Stimulated activated naive B cell treated with anti-CD40 and anti-IgM and Interleukin-4, amounts not matched to agents 10 μg/mL and 1 μg/mL and 100 μg/mL, for 72 hours (primary cell): ENCODE results near the gene ATP9B.

Experiments used
- ATAC-seq, 2 donors: fragments of 150-1000 bp; cut with Tn5 transposase; replicated peaks; 2 replicates each; pipeline ENCODE4 v1.10.0; 2021; ENCODE audit warnings: moderate library complexity in 1 of 2
- DNase-seq: peaks from one replicate; pipeline ENCODE4 v3.0.0; 2021
- H3K27ac Mint-ChIP-seq: one replicate; pipeline ENCODE4 v1.8.0; 2022; ENCODE audit warnings: mild to moderate bottlenecking, mixed read lengths
- H3K27me3 Mint-ChIP-seq, 2 donors: one replicate each; pipeline ENCODE4 v1.8.0; 2022; ENCODE audit warnings: mixed read lengths in 2 of 2
- H3K36me3 Mint-ChIP-seq, 2 donors: one replicate each; pipeline ENCODE4 v1.8.0; 2022; ENCODE audit warnings: mixed read lengths in 2 of 2, mild to moderate bottlenecking in 1 of 2
- H3K4me1 Mint-ChIP-seq, 2 donors: one replicate each; pipeline ENCODE4 v1.8.0; 2022; ENCODE audit warnings: mixed read lengths in 2 of 2, mild to moderate bottlenecking in 1 of 2
- H3K4me3 Mint-ChIP-seq, 2 donors: one replicate each; pipeline ENCODE4 v1.8.0; 2022; ENCODE audit warnings: mild to moderate bottlenecking in 2 of 2, mixed read lengths in 2 of 2, moderate library complexity in 1 of 2
- H3K9me3 Mint-ChIP-seq, 2 donors: one replicate each; pipeline ENCODE4 v1.8.0; 2022; ENCODE audit warnings: mixed read lengths in 2 of 2, mild to moderate bottlenecking in 1 of 2

Gene ATP9B

GRCh38 chr18:79068937-79069716, at the start of gene ATP9B:
Gene ATP9B (plus strand): TSS chr18:79069394. CDS start chr18:79069411, 17 bp downstream.
- ATAC-seq = peak; percentile 88 to 90
- Mint-ChIP-seq H3K27ac (peak within 1 kb of the TSS; percentile 97), H3K9me3 (peaks cover 23 to 25% of the 10 kb centered on the region in 2 donors), H3K4me3 (peak within 1 kb of the TSS; percentile 86 to 87), H3K36me3 (peaks cover 36 to 38% of the 10 kb centered on the region in 2 donors), H3K27me3 (peaks cover 18% of the 10 kb centered on the region in 2 donors), H3K4me1 (peaks cover 20 to 21% of the 10 kb centered on the region in 2 donors)
- DNase-seq = peak; percentile 99

GRCh38 chr18:79019881-79020280, 49.3 kb upstream of the ATP9B start:
- peaks cover 0 to 3% of the 10 kb centered on the region in 2 donors for H3K9me3 Mint-ChIP-seq
- ATAC-seq = no peak
- no peaks in the 10 kb centered on the region for H3K36me3 Mint-ChIP-seq
- H3K4me3 Mint-ChIP-seq = no peak overlapping the region
- H3K27ac Mint-ChIP-seq = no peak overlapping the region
- no peak for DNase-seq
- H3K27me3 Mint-ChIP-seq = peaks cover 7 to 17% of the 10 kb centered on the region in 2 donors
- H3K4me1 Mint-ChIP-seq = no peaks in the 10 kb centered on the region

GRCh38 chr18:79022603-79023002, 46.6 kb upstream of the ATP9B start:
- no peak overlapping the region for H3K4me3 Mint-ChIP-seq
- no peaks in the 10 kb centered on the region for H3K4me1 Mint-ChIP-seq
- peaks cover 0 to under 1% of the 10 kb centered on the region in 2 donors for H3K36me3 Mint-ChIP-seq
- no peak for ATAC-seq
- no peak for DNase-seq
- peaks cover 6 to 7% of the 10 kb centered on the region in 2 donors for H3K9me3 Mint-ChIP-seq
- peaks cover 7 to 11% of the 10 kb centered on the region in 2 donors for H3K27me3 Mint-ChIP-seq
- H3K27ac Mint-ChIP-seq = no peak overlapping the region

- Mint-ChIP-seq H3K27ac (no peak overlapping the region), H3K27me3 (peaks cover 0 to 11% of the 10 kb centered on the region in 2 donors), H3K36me3 (peaks cover 0 to 4% of the 10 kb centered on the region in 2 donors), H3K4me3 (no peak overlapping the region), H3K4me1 (no peaks in the 10 kb centered on the region), H3K9me3 (peaks cover 13 to 15% of the 10 kb centered on the region in 2 donors)
- DNase-seq (no peak), ATAC-seq (no peak)
These were observed 42.7 kb upstream of the ATP9B start for GRCh38 chr18:79026491-79026890.

GRCh38 chr18:79030680-79031079, 38.5 kb upstream of the ATP9B start:
- no peak overlapping the region for H3K27ac Mint-ChIP-seq
- H3K36me3 Mint-ChIP-seq = peaks cover 0 to 4% of the 10 kb centered on the region in 2 donors
- H3K27me3 Mint-ChIP-seq = peaks cover 0 to 11% of the 10 kb centered on the region in 2 donors
- H3K4me3 Mint-ChIP-seq = no peak overlapping the region
- H3K4me1 Mint-ChIP-seq = no peaks in the 10 kb centered on the region
- no peak for DNase-seq
- ATAC-seq = no peak
- peaks cover 9 to 15% of the 10 kb centered on the region in 2 donors for H3K9me3 Mint-ChIP-seq

GRCh38 chr18:79042276-79042675, 26.9 kb upstream of the ATP9B start:
- Mint-ChIP-seq H3K9me3 (peaks cover 2 to 3% of the 10 kb centered on the region in 2 donors), H3K4me3 (no peak overlapping the region), H3K36me3 (no peaks in the 10 kb centered on the region), H3K4me1 (no peaks in the 10 kb centered on the region), H3K27ac (no peak overlapping the region), H3K27me3 (peaks cover 23 to 26% of the 10 kb centered on the region in 2 donors)
- ATAC-seq = no peak
- DNase-seq = no peak

- ATAC-seq (no peak), DNase-seq (no peak)
- Mint-ChIP-seq H3K36me3 (no peaks in the 10 kb centered on the region), H3K9me3 (no peaks in the 10 kb centered on the region), H3K27me3 (peaks cover 23 to 31% of the 10 kb centered on the region in 2 donors), H3K4me3 (no peak overlapping the region), H3K27ac (no peak overlapping the region), H3K4me1 (no peaks in the 10 kb centered on the region)
These were observed 25.9 kb upstream of the ATP9B start for GRCh38 chr18:79043288-79043687.

GRCh38 chr18:79046522-79046921, 22.7 kb upstream of the ATP9B start:
- no peak overlapping the region for H3K4me3 Mint-ChIP-seq
- H3K9me3 Mint-ChIP-seq = no peaks in the 10 kb centered on the region
- DNase-seq (no peak), ATAC-seq (no peak)
- no peak overlapping the region for H3K27ac Mint-ChIP-seq
- peaks cover 24 to 25% of the 10 kb centered on the region in 2 donors for H3K27me3 Mint-ChIP-seq
- H3K36me3 Mint-ChIP-seq = no peaks in the 10 kb centered on the region
- H3K4me1 Mint-ChIP-seq = no peaks in the 10 kb centered on the region

- ATAC-seq = no peak
- Mint-ChIP-seq H3K9me3 (no peaks in the 10 kb centered on the region), H3K4me1 (no peaks in the 10 kb centered on the region), H3K27me3 (peaks cover 30 to 33% of the 10 kb centered on the region in 2 donors), H3K4me3 (no peak overlapping the region), H3K36me3 (no peaks in the 10 kb centered on the region), H3K27ac (no peak overlapping the region)
- no peak for DNase-seq
These were observed 21.5 kb upstream of the ATP9B start for GRCh38 chr18:79047556-79048244.

GRCh38 chr18:79048245-79048632, 21.0 kb upstream of the ATP9B start:
- Mint-ChIP-seq H3K4me1 (no peaks in the 10 kb centered on the region), H3K27me3 (peaks cover 33 to 37% of the 10 kb centered on the region in 2 donors), H3K9me3 (no peaks in the 10 kb centered on the region), H3K36me3 (no peaks in the 10 kb centered on the region), H3K27ac (no peak overlapping the region), H3K4me3 (no peak overlapping the region)
- no peak for ATAC-seq
- no peak for DNase-seq

- no peaks in the 10 kb centered on the region for H3K4me1 Mint-ChIP-seq
- H3K9me3 Mint-ChIP-seq = no peaks in the 10 kb centered on the region
- H3K27ac Mint-ChIP-seq = no peak overlapping the region
- H3K27me3 Mint-ChIP-seq = peaks cover 37 to 50% of the 10 kb centered on the region in 2 donors
- no peaks in the 10 kb centered on the region for H3K36me3 Mint-ChIP-seq
- no peak for ATAC-seq
- no peak for DNase-seq
- no peak overlapping the region for H3K4me3 Mint-ChIP-seq
These were observed 19.7 kb upstream of the ATP9B start for GRCh38 chr18:79049506-79049905.

GRCh38 chr18:79050005-79050404, 19.2 kb upstream of the ATP9B start:
- ATAC-seq (no peak), DNase-seq (no peak)
- Mint-ChIP-seq H3K27ac (no peak overlapping the region), H3K9me3 (no peaks in the 10 kb centered on the region), H3K4me3 (no peak overlapping the region), H3K27me3 (peaks cover 37 to 51% of the 10 kb centered on the region in 2 donors), H3K4me1 (no peaks in the 10 kb centered on the region), H3K36me3 (no peaks in the 10 kb centered on the region)

GRCh38 chr18:79056827-79057367, 12.3 kb upstream of the ATP9B start:
- Mint-ChIP-seq H3K4me3 (no peak overlapping the region), H3K27me3 (peaks cover 21 to 48% of the 10 kb centered on the region in 2 donors), H3K4me1 (peaks cover 6 to 8% of the 10 kb centered on the region in 2 donors), H3K27ac (no peak overlapping the region), H3K36me3 (no peaks in the 10 kb centered on the region), H3K9me3 (no peaks in the 10 kb centered on the region)
- DNase-seq (no peak), ATAC-seq (no peak)

- ATAC-seq (peak; percentile 78 to 91), DNase-seq (no peak)
- Mint-ChIP-seq H3K36me3 (no peaks in the 10 kb centered on the region), H3K4me1 (peaks cover 6 to 8% of the 10 kb centered on the region in 2 donors), H3K27me3 (peaks cover 16 to 39% of the 10 kb centered on the region in 2 donors), H3K4me3 (no peak overlapping the region), H3K27ac (no peak overlapping the region), H3K9me3 (no peaks in the 10 kb centered on the region)
These were observed 11.2 kb upstream of the ATP9B start for GRCh38 chr18:79058007-79058406.
